Pancreas (tissue), 10 donors: ENCODE measurements around the gene CRYGD. TPM values are rescaled to one million over a fixed set of nuclear protein-coding genes. Genes with fewer than 3 reads are reported as not detected.

Experiments
- ATAC-seq, 4 donors: fragments of 200-7000 bp; cut with Tn5 transposase; one replicate each; pipeline versions ENCODE4 v1.8.0 to v1.9.1; 2020; ENCODE audit warnings: mild to moderate bottlenecking in 4 of 4, moderate library complexity in 4 of 4
- DNase-seq, 6 donors: peaks; one replicate each; pipeline ENCODE4 v3.0.0-alpha.2; 2020
- FAIRE-seq: peaks from 2 replicates; lab custom pipeline; 2012; peaks lifted over from hg19 to GRCh38; lab: Jason Lieb, UNC
- H3K27ac ChIP-seq, 4 donors: fragments of 200-600 bp; sonication (generic); 1 replicate in 3 of 4; 2 replicates in 1 of 4; pipeline versions ENCODE4 v1.5.0 to v1.8.0; 2020
- H3K27me3 ChIP-seq, 4 donors: fragments of 200-600 bp; one replicate each; pipeline ENCODE4 v1.8.0; 2021
- H3K36me3 ChIP-seq, 3 donors: fragments of 200-600 bp; sonication (generic) in 1 of 3; one replicate each; pipeline versions ENCODE4 v1.5.0 to v1.8.0; 2020 to 2021
- H3K4me1 ChIP-seq, 3 donors: fragments of 200-600 bp; one replicate each; pipeline ENCODE4 v1.8.0; 2021
- H3K4me3 ChIP-seq, 4 donors: fragments of 200-600 bp; sonication (generic) in 2 of 4; one replicate each; pipeline versions ENCODE4 v1.5.0 to v1.8.0; 2020 to 2021
- H3K9me3 ChIP-seq, 4 donors: fragments of 200-600 bp; one replicate each; pipeline ENCODE4 v1.8.0; 2021
- WGBS, 2 donors: extraction: QIAGEN DNeasy Blood & Tissue Kit; methylation state at CpG; one replicate each; pipeline ENCODE4 v1.1.7; 2013; 5-methylcytosine and 5-hydroxymethylcytosine counted together
- intact Hi-C, 3 donors: fragments of 100-400 bp; cut with DNase I; formaldehyde crosslinking; loops; one replicate each; pipeline versions ENCODE4 v1.11.1 to v1.14.2; 2022
- polyA plus RNA-seq, 2 donors: library from polyadenylated mRNA; stranded (reverse); fragments of 200-250 nt; gene quantifications; one replicate each; pipeline ENCODE4 v1.2.3, GENCODE V29; 2013
- total RNA-seq, 6 donors: library from RNA; stranded (reverse); fragmentation: NEBNext Ultra II Directional in 4 of 6; extraction: Animal tissue kit (Norgen Biotek cat#: 25700) in 4 of 6; gene quantifications; one replicate each; pipeline versions ENCODE4 v1.2.1 to v1.2.4, GENCODE V29; 2021 to 2023
- TF ChIP-seq, protein P1 (sequence below), 4 donors: fragments of 200-600 bp; sonication (generic) in 3 of 4; IDR thresholded peaks; one replicate each; pipeline versions ENCODE4 v1.5.0 to v1.8.0; 2021; ENCODE audit warnings: antibody characterized with exemption in 4 of 4
- donor health status: healthy with polysubstance abuse.
- donor health status: DM: no; HTN: no; CAD: no; lungs with moderate emphysema.
- donor health status: DM: no; HTN: no; CAD: no.
- donor health status: control.
- donor health status: control.
- donor health status: Bipolar disorder and iron deficiency.
- donor health status: DM: yes; HTN: yes; CAD: no.
- donor health status: DM: no; HTN: no; CAD: no.
- donor health status: DM: no; HTN: no; CAD: no.
- donor health status: DM: yes; HTN: yes; CAD: no.

The CRYGD gene
- total and polyA plus RNA-seq, 8 donors: 0.28 TPM; not detected in 7

- ATAC-seq: no peak
- FAIRE-seq: no peak
- no peaks in the 10 kb centered on the region for H3K27me3 ChIP-seq
- H3K36me3 ChIP-seq: no peaks in the 10 kb centered on the region
- no peaks in the 10 kb centered on the region for H3K9me3 ChIP-seq
- no peak for DNase-seq
- intact Hi-C loops: no loop called here
- TF ChIP-seq, protein P1, sequence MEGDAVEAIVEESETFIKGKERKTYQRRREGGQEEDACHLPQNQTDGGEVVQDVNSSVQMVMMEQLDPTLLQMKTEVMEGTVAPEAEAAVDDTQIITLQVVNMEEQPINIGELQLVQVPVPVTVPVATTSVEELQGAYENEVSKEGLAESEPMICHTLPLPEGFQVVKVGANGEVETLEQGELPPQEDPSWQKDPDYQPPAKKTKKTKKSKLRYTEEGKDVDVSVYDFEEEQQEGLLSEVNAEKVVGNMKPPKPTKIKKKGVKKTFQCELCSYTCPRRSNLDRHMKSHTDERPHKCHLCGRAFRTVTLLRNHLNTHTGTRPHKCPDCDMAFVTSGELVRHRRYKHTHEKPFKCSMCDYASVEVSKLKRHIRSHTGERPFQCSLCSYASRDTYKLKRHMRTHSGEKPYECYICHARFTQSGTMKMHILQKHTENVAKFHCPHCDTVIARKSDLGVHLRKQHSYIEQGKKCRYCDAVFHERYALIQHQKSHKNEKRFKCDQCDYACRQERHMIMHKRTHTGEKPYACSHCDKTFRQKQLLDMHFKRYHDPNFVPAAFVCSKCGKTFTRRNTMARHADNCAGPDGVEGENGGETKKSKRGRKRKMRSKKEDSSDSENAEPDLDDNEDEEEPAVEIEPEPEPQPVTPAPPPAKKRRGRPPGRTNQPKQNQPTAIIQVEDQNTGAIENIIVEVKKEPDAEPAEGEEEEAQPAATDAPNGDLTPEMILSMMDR (IDR thresholded peaks at IDR 0.05): no peak
- H3K27ac ChIP-seq: no peak overlapping the region
- no peaks in the 10 kb centered on the region for H3K4me1 ChIP-seq
- H3K4me3 ChIP-seq: no peak overlapping the region
Observed at GRCh38 chr2:208153156-208153555, 28.8 kb upstream of the CRYGD start.

DNA sequence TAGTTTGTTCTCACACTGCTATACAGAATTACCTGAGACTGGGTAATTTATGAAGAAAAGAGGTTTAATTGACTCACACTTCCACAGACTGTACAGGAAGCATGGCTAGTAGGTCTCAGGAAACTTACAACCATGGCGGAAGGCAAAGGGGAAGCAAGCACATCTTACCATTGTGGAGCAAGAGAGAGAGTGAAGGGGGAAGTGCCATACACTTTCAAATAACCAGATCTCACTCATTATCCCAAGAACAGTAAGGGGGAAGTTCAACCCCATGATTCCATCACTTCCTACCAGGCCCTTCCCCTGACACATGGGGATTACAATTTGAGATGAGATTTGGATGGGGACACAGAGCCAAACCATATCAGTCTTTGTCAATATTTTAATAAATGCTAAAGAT lies 26.6 kb upstream of the CRYGD start:
- Histone ChIP-seq H3K4me3 (no peak overlapping the region), H3K9me3 (no peaks in the 10 kb centered on the region), H3K27me3 (no peaks in the 10 kb centered on the region), H3K36me3 (no peaks in the 10 kb centered on the region), H3K27ac (no peak overlapping the region), H3K4me1 (no peaks in the 10 kb centered on the region)
- TF ChIP-seq, protein P1 (IDR thresholded peaks at IDR 0.05): no peak
- FAIRE-seq: no peak
- 85 to 95% methylated on average over 1 of the region's 1 CpG for WGBS, 2 donors
- no peak for DNase-seq
- intact Hi-C loops: no loop called here
- ATAC-seq: no peak

- H3K36me3 ChIP-seq: no peaks in the 10 kb centered on the region
- TF ChIP-seq, protein P1 (IDR thresholded peaks at IDR 0.05): no peak
- H3K27ac ChIP-seq: no peak overlapping the region
- DNase-seq (no peak), FAIRE-seq (no peak), ATAC-seq (no peak)
- H3K4me3 ChIP-seq: no peak overlapping the region
- H3K4me1 ChIP-seq: no peaks in the 10 kb centered on the region
- no peaks in the 10 kb centered on the region for H3K9me3 ChIP-seq
- no peaks in the 10 kb centered on the region for H3K27me3 ChIP-seq
- intact Hi-C loops: no loop called here
Observed at GRCh38 chr2:208150094-208150493, 25.8 kb upstream of the CRYGD start.

DNA sequence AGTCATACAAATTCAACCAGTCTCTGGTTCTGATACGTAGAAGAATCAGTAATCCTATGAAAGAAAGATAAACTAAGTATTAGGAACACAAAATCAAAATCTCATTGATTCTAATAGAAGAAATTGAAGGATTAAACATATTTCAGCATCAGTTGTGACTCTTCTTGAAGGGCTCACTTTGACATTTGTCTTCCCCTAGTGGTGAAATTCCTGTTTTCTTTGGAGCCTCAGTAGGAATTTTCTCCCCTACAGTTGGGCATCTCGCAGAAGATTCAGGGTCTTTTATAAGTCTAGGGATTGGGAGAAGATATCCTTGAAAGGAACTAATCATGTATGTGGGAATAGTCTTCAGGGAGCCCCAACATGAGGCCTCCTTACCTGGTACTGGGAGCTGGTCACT lies 24.5 kb upstream of the CRYGD start:
- WGBS, 2 donors: 58 to 71% methylated on average over 2 of the region's 2 CpGs
- TF ChIP-seq, protein P1 (IDR thresholded peaks at IDR 0.05): no peak
- no peak overlapping the region for H3K27ac ChIP-seq
- ATAC-seq (no peak), FAIRE-seq (no peak), DNase-seq (no peak)
- H3K9me3 ChIP-seq: no peaks in the 10 kb centered on the region
- intact Hi-C loops: no loop called here
- H3K36me3 ChIP-seq: no peaks in the 10 kb centered on the region
- no peak overlapping the region for H3K4me3 ChIP-seq
- H3K4me1 ChIP-seq: no peaks in the 10 kb centered on the region
- no peaks in the 10 kb centered on the region for H3K27me3 ChIP-seq

DNA sequence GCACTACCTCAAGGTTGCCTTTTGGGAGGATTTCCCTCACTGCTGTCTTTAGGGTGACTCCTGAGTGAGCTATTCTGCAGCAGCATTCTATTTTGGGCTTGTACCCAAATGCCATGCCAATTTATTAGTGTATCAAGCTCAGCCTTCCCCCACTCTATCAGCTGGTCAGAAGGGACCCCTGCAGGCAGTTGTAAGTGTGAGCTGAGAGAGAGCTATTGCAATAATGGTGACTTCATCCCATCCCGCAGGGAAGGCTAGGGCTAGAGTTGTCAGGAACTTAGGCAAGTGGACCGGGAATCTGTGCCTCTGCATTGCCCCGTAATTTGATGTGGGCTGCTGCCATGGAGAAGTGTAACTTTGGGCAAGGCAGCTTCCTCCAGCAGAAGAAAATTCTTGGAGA lies 23.4 kb upstream of the CRYGD start:
- no peak for FAIRE-seq
- TF ChIP-seq, protein P1 (IDR thresholded peaks at IDR 0.05): no peak
- 86 to 87% methylated on average over 3 of the region's 3 CpGs for WGBS, 2 donors
- Histone ChIP-seq H3K9me3 (no peaks in the 10 kb centered on the region), H3K4me1 (no peaks in the 10 kb centered on the region), H3K36me3 (no peaks in the 10 kb centered on the region), H3K27ac (no peak overlapping the region), H3K4me3 (no peak overlapping the region), H3K27me3 (no peaks in the 10 kb centered on the region)
- no peak for ATAC-seq
- intact Hi-C loops: no loop called here
- no peak for DNase-seq
